ENCODE data around the gene COA3. TPM values are rescaled to one million over a fixed set of nuclear protein-coding genes. Genes with fewer than 3 reads are reported as not detected.

COA3 gene, protein sequence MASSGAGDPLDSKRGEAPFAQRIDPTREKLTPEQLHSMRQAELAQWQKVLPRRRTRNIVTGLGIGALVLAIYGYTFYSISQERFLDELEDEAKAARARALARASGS
- total RNA-seq = 48.7 and 65.7 TPM in 2 replicates

DNA sequence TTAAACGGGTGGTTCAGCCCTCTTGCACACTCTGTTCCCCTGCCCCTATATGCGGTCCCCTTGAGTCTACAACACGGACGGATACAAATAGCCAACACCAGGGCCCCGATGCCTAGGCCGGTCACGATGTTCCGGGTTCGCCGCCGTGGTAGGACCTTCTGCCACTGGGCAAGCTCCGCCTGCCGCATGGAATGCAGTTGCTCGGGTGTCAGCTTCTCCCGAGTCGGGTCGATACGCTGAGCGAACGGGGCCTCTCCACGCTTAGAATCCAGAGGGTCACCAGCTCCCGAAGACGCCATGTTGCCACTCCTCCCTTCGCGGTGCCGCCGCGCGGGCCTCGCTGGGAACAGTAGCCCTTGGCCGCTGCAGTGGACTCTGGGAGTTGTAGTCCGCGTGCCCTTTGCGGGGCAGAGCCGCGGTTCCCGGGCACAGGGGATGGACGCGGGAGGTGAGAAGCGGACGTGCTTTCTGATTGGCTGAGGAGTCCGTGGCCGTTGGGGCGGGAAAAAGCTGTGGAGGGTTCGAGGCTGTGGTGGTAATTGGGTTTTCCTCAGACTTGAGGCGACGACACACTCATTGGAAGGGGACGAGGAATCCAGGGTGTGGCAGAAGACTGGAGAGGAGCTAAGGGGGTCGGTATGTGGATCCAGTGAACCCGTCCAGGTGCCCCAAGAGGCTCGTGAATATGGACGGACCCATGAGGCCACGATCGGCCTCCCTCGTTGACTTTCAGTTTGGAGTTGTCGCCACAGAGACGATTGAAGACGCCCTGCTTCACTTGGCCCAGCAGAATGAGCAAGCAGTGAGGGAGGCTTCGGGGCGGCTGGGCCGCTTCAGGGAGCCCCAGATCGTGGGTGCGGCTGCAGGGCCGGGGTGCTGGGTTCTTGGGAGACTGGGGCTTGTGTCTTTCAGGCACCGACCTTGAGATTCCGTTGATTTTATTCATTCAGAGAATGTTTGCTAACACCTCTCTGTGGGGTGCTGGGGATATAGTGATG lies at the start of gene COA3, which contains the start of gene CNTD1:
COA3 (minus strand) TSS at position 322 of the 998 bp plus-strand sequence; CDS start at position 299, 23 bp downstream.
CNTD1 (plus strand) TSS at position 479 of the 998 bp plus-strand sequence; CDS start at position 686, 207 bp downstream.
- no peak for DNase-seq (ENCODE audit: extremely low read depth, low read depth, low spot score)

DNA sequence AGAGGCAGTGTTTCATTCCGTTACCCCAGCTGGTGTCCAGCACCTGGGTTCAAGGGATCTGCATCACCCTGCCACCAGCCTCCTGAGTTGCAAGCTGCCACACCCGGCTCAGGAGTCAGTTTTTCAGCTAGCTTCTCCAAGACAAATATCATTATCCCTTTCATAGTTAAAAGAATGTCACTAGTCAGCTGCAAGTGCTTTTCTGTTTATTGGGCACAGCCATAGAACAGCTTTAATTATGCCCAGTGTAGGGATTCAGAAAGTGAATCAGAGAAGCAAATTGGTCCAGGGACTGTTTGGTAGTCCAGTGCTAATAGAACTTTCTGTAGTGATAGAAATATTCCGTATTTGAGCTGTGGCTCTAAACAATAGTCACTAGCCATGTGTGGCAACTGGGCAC lies 49.6 kb upstream of the COA3 start:
- DNase-seq (ENCODE audit: extremely low read depth, low read depth, low spot score) = no peak

DNA sequence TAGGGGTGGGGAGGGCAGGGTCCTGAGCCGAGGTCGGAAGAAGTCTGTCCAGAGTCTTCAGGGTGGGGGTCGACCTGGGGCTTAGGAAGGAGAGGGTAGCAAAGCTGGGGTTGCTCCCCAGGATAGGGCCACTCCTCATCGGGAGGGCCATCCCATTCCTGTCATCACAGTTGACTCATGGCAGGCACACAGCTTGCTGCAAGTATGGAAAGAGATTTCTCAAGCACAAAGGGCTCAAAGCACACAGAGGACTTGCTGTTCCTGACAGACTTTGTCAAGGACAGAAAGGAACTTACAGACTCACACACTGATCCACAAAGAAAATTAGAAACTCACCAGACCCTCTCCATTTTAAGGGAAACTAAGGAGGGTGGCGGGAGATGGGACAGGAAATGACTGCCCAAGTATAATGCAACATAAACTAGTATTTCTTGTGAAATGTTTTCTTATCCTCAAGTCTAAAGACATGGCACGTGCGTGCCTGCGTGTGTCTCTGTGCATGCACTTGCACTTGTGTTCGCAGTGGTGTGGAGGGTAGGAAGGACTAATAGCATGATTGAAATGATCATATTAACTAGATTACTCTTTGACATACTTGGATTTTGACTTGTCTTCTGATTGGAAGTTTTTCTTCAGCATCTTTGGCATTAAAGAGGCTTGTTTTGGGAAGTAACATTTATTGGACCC lies 48.2 kb upstream of the COA3 start:
- DNase-seq (ENCODE audit: extremely low read depth, low read depth, low spot score) = no peak

DNA sequence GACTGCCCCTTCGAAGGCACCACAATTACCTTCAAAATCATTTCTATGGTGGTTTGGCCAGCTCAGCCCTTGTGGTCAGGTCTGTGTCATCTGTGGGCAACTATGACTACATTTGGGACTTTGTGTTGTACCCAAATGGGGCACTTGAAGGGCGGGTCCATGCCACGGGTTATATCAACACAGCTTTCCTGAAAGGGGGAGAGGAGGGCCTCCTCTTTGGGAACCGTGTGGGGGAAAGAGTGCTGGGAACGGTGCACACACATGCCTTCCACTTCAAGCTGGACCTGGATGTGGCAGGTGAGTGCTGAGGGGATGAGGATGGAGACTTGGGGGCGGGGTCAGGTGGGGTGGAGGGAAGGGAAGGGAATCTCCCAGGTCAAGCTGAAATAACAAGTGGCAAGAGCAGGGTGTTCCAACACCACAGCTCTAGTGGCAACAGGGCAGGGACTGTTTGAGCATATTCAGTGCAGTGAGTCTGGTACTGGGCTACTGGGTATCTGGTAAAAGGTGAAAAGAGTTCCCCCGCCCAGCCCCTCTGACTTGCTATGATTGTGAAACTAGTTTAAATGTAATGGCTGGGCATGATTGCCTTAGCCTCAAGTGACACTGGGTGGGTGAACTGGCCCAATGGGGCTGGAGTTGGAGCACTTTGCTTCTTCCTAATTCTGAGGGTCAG lies 47.6 kb upstream of the COA3 start:
- no peak for DNase-seq (ENCODE audit: extremely low read depth, low read depth, low spot score)

DNA sequence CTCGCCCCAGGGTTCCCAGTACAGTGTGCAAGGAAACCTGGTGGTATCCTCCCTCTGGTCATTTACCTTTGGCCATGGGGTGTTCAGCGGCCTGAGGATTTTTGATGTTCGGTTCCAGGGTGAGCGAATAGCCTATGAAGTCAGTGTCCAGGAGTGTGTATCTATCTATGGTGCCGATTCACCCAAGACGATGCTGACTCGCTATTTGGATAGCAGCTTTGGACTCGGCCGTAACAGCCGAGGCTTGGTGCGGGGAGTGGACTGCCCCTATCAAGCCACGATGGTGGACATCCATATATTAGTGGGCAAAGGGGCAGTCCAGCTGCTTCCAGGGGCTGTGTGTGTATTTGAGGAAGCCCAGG lies 47.0 kb upstream of the COA3 start:
- no peak for DNase-seq (ENCODE audit: extremely low read depth, low read depth, low spot score)

DNA sequence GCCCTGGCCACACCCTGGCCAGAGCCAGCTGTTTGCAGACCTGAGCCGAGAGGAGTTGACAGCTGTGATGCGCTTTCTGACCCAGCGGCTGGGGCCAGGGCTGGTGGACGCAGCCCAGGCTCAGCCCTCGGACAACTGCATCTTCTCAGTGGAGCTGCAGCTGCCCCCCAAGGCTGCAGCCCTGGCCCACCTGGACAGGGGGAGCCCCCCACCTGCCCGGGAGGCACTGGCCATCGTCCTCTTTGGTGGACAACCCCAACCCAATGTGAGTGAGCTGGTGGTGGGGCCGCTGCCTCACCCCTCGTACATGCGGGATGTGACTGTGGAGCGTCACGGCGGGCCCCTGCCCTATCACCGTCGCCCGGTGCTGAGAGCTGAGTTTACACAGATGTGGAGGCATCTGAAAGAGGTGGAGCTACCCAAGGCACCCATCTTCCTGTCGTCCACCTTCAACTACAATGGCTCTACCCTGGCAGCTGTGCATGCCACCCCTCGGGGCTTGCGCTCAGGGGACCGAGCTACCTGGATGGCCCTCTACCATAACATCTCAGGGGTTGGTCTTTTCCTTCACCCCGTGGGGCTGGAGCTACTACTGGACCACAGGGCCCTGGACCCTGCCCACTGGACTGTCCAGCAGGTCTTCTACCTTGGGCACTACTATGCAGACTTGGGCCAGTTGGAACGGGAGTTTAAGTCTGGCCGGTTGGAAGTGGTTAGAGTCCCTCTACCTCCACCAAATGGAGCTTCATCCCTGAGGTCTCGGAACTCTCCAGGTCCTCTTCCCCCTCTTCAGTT lies 46.5 kb upstream of the COA3 start:
- no peak for DNase-seq (ENCODE audit: extremely low read depth, low read depth, low spot score)

DNA sequence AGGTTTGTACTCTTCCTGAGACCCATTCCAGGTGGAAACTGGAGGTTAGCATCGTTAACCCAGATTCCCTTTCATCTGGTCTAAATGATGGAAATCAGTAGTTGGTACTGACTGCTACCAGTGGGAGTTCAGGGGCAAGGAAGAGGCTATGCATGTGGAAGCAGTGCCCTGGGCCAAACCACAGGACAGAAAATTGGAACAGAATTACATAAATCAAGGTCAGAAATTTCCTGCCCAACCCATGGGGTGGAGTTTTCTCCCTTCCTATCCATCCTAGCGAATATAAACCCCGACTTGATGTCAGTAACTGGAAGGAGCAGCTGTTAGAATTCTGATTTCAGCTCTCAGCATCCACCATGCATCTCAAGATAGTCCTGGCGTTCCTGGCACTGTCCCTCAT lies 45.8 kb upstream of the COA3 start, which contains the start of gene AOC2:
AOC2 (plus strand) TSS at position 310 of the 400 bp plus-strand sequence; CDS start at position 357, 47 bp downstream.
- no peak for DNase-seq (ENCODE audit: extremely low read depth, low read depth, low spot score)

DNA sequence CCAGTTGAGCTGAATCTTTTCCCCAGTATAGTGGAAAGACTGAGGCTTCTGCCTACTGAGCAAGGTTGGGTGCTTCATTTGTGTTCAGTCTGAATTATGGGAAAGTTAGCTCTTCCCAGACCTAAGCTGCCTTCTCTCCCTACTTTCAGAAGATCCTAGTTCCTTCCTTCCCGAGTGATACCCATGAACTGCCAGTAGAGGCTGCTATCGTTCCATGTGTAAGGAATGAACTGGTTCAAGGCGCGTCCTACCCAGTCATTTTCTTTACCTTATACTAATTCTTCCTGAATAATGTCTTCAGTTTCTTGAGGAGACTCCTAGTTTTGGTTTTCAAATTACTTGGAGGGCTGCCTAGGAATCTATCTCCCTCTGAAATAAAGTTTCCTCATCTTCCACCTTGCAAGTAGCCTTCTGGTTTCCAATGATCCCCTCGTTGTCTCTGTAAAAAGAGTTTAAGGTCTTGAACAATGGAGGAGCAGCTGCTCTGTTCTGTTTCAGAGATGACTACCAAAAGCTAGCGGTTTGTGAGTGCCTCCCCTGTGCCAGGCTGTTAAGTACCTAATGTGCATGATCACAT lies 44.9 kb upstream of the COA3 start:
- peak; percentile 62 for DNase-seq (ENCODE audit: extremely low read depth, low read depth, low spot score)

DNA sequence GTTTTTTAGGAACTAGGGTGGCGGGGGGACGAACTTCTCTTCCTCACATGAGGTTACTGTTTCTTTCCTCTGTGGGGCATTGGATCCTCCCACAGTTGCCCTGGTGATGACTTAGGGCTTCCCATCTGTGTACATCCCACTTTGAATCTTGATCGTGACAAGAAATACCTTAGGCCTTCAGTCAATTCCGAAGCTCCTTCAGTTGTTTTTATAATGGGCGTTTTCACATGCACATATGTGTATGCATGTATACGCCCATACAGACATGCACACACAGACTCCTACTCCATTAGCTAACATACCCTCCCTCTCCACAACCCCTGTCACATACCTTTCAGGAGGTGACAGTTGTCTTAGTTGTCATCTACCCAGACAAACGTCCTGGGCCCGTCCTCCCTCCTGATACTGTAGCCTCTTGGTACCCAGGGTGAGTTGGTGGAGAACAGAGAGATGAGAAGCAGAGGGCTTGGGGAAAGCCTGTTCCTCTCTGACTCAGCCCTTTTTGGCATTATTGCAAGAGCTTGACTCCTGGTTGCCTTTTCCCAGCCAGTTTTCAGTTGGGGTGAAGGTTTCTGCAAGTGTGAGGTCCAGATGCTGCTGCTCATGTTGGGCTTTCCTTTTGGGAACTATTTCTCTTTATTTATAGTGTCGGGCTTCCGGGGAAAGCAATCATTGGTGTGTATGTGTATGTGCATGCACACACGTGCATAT lies 43.6 kb upstream of the COA3 start:
- no peak for DNase-seq (ENCODE audit: extremely low read depth, low read depth, low spot score)

DNA sequence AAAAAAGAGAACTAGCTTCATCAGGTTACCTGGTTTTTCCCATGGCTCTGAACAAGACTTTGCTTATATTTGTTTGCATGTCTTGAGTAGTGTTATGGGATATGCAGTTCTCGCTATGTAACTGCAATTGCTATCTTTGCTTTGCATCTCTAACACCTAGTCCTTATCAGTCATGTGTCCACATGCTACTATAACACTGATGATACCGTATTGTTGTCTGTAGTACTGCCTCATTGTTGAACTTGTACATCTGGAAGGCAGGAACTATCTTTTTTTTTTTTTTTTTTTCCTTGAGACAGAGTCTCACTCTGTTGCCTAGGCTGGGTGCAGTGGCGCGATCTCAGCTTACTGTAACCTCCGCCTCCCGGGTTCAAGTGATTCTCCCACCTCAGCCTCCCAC lies 37.2 kb upstream of the COA3 start:
- DNase-seq (ENCODE audit: extremely low read depth, low read depth, low spot score) = no peak

DNA sequence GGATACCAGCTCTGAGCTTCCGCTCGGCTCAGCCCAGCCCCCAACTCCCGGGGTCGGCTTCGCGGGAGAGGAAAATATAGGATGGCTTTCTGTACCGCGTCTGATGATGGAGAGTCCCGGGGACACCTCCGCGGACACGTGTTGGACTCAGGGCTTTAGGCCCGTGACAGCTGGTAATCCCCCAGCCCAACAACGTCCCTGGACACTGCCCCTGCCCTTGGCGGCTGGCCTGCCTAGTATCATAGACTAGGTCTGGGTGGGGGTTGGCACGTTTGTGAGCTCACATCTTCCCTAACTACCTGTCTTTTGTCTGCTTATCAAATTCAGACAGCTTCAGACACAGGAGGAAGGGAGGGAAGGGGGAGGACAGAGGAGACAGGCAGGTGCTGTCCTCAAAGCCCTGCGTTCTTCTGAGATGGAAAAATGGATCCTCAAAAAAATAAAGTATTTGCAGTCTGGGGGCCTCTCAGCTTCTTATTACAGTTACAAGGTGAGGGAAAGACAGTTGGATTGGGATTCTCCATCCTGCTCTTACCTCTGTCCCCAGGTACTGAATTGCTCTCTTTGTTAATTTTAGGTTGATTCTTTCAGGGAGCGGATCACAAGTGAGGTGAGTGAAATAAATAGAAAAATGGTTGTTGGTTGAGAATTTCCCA lies 35.4 kb upstream of the COA3 start:
- DNase-seq (ENCODE audit: extremely low read depth, low read depth, low spot score) = no peak

DNA sequence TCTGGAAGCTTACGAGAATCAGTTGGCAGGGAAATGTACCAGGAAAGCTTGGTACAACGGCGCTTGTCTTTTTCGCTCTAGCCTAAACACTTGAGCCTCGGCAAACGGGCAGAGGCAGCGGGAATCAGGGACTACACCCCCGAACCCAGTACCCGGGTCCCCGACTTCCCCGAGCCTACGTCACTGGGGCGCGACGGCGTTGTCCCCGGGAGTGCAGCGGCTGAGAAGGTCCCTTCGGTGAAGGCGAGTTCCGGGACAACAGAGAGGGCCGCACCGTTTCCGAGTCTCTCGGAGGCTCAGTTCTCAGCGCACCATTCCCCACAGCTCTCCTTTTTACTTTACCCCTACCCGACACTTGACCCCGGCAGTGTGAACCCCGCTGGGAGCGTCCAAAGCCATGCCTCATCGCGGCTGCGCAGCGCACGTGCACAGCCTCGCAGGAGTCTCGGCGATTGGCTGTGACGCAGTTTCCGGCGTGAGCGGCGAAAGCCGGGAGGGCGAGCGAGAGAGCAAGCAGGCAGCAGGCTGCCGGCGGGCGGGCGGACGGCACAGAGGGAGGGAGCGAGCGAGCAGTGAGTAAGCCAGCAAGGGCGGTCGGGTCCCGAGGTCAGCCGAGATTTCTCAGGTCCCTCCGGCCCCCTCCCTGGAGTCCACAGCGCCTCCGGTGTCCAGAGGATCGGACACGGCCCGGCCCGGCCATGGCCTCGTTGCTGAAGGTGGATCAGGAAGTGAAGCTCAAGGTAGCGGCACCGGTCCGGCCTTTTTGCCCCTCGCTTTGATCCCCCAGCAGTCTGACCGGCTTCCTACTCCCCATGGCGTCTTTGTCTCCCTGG lies 34.6 kb upstream of the COA3 start, which contains the start of gene PSME3:
PSME3 (plus strand) TSS at position 464 of the 833 bp plus-strand sequence; CDS start at position 699, 235 bp downstream.
- DNase-seq (ENCODE audit: extremely low read depth, low read depth, low spot score) = no peak

DNA sequence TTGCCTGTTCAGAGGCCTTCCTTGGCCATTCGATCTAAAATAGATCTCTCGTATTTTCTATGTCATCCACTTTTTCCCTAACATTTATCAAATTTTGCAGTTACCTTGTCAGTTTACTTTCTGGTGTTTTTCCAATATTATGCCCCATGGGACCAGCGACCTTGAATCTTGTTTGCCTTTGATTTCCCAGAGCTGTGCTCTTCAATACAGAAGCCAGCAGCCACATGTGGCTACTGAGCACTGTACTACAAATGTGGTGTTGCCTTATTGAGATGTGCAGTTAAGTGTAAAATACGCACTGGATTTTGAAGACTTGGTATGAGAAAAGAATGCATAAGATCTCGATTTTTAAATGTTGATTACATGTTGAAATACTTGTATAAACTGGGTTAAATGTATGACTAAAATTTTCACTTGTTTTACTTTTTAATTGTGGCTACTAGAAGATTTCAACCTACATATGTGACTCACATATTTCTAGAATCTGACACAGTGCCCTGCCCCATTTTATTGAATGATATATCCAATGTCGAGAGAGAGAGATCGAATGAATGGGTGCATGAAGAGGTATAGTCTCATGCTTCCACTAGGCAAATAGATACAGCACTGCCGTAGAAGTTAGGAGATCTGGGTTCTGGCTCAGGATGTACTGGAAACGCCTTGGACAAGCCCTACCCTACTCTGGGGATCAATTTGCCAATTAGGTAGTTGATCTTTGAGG lies 33.9 kb upstream of the COA3 start:
- DNase-seq (ENCODE audit: extremely low read depth, low read depth, low spot score) = no peak

DNA sequence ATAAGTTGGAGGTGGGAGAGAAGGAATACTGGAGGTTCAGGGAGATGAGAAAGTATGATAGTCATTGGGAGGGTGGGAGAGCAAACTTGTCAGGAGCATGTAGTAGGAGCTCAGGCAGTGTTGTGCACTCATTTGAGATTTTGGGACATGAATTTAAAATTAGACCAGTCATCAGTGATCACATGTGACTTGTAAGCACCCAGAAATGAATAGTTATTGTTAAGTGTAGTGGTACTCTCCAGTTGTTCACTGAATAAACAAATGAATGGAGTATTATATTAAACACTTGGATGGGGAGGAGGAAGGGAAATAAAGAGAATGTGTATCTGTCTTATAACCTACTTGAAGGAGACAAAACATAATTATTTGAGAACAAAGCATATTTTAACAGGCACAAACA lies 32.5 kb upstream of the COA3 start:
- DNase-seq (ENCODE audit: extremely low read depth, low read depth, low spot score) = no peak

DNA sequence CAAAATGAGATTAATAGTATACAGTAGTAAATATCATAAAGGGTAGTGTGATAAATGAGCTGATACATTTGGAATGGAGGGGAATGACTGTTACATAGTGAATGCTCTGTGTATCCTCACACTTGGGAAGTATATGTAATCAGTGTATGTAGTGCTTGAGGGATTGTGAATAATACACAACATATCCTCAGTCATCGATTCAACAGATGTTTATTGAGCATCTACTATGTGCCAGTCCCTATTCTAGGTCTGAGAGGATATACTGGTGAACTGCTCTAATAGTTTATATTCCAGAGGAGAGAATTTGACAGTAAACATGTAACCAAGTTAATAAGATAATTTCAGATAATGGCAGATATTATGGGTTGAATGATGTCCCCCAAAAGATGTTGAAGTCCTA lies 29.0 kb upstream of the COA3 start:
- no peak for DNase-seq (ENCODE audit: extremely low read depth, low read depth, low spot score)

DNA sequence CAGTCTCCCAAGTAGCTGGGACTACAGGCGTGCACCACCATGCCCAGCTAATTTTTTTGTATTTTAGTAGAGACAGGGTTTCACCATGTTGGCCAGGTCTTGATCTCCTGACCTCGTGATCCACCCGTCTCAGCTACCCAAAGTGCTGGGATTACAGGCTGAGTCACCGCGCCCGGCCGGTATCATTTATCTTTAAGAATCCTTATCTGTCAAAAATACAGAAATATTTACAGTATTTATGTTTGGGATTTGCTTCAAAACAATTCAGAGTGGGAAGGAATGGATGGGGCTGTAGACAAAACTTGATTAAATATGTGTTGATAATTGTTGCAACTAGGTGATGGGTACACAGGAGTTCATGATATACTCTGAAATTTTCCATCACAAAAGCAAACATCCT lies 22.7 kb upstream of the COA3 start:
- no peak for DNase-seq (ENCODE audit: extremely low read depth, low read depth, low spot score)
